DOHH2 (cell line): Measurements from ENCODE around the gene HOXA9.

ENCODE experiments used
- H3F3A ChIP-seq: fragments of 200-600 bp; sonication (generic), shearing (Covaris generic); 2 replicates; pipeline ENCODE4 v1.6.0; 2016; ENCODE audit warnings: antibody characterized with exemption, mild to moderate bottlenecking; ENCODE audit not compliant: control insufficient read depth, insufficient read depth
- H3K27ac ChIP-seq: fragments of 200-600 bp; sonication (generic); 2 replicates; pipeline ENCODE4 v1.5.1; 2014; ENCODE audit warnings: low read depth, mild to moderate bottlenecking, low read length, moderate library complexity
- H3K27me3 ChIP-seq: fragments of 200-600 bp; sonication (generic); 2 replicates; pipeline ENCODE4 v1.6.1; 2014; ENCODE audit warnings: mild to moderate bottlenecking, low read length, mixed read lengths; ENCODE audit not compliant: control insufficient read depth
- H3K36me3 ChIP-seq: fragments of 200-600 bp; sonication (generic); 2 replicates; pipeline ENCODE4 v1.6.1; 2014; ENCODE audit warnings: mild to moderate bottlenecking, low read length, moderate library complexity, mixed read lengths; ENCODE audit not compliant: control insufficient read depth
- H3K4me1 ChIP-seq: fragments of 200-600 bp; sonication (generic); 2 replicates; pipeline ENCODE4 v1.6.1; 2014; ENCODE audit warnings: mild to moderate bottlenecking, low read length, mixed read lengths; ENCODE audit not compliant: control insufficient read depth
- H3K4me2 ChIP-seq: fragments of 200-600 bp; sonication (generic); 2 replicates; pipeline ENCODE4 v1.6.0; 2014; ENCODE audit warnings: mild to moderate bottlenecking, low read length, moderate library complexity
- H3K4me3 ChIP-seq: fragments of 200-600 bp; sonication (generic); 2 replicates; pipeline ENCODE4 v1.5.1; 2014; ENCODE audit warnings: mild to moderate bottlenecking, low read length, mixed read lengths
- H3K79me2 ChIP-seq: fragments of 200-600 bp; sonication (generic); 2 replicates; pipeline ENCODE4 v1.6.1; 2014; ENCODE audit warnings: mild to moderate bottlenecking, low read length, mixed read lengths; ENCODE audit not compliant: control insufficient read depth
- H3K9me2 ChIP-seq: fragments of 200-600 bp; sonication (generic); replicated peaks from 2 replicates; pipeline ENCODE4 v1.6.1; 2014; ENCODE audit warnings: mild to moderate bottlenecking, low read length, mixed read lengths; ENCODE audit not compliant: control insufficient read depth
- H3K9me3 ChIP-seq: fragments of 200-600 bp; sonication (generic); 2 replicates; pipeline ENCODE4 v1.6.1; 2014; ENCODE audit warnings: antibody characterized with exemption, low read length, mixed read lengths; ENCODE audit not compliant: control insufficient read depth, insufficient read depth
- H4K20me1 ChIP-seq: fragments of 200-600 bp; sonication (generic); 2 replicates; pipeline ENCODE4 v1.6.0; 2014; ENCODE audit warnings: low read depth, mild to moderate bottlenecking, antibody characterized with exemption, low read length, moderate library complexity; ENCODE audit not compliant: control insufficient read depth, insufficient read depth
- CTCF ChIP-seq: fragments of 200-600 bp; sonication (generic); IDR thresholded peaks from one replicate; pipeline ENCODE4 v1.5.1; 2014; ENCODE audit warnings: antibody characterized with exemption, mild to moderate bottlenecking, low read depth, low read length; ENCODE audit not compliant: poor library complexity, severe bottlenecking
- EZH2phosphoT487 ChIP-seq: fragments of 200-600 bp; sonication (generic); IDR thresholded peaks from 2 replicates; pipeline ENCODE4 v1.6.1; 2017; ENCODE audit warnings: borderline replicate concordance, mild to moderate bottlenecking, antibody characterized with exemption, low read length, moderate library complexity, mixed read lengths

The HOXA9 gene

DNA sequence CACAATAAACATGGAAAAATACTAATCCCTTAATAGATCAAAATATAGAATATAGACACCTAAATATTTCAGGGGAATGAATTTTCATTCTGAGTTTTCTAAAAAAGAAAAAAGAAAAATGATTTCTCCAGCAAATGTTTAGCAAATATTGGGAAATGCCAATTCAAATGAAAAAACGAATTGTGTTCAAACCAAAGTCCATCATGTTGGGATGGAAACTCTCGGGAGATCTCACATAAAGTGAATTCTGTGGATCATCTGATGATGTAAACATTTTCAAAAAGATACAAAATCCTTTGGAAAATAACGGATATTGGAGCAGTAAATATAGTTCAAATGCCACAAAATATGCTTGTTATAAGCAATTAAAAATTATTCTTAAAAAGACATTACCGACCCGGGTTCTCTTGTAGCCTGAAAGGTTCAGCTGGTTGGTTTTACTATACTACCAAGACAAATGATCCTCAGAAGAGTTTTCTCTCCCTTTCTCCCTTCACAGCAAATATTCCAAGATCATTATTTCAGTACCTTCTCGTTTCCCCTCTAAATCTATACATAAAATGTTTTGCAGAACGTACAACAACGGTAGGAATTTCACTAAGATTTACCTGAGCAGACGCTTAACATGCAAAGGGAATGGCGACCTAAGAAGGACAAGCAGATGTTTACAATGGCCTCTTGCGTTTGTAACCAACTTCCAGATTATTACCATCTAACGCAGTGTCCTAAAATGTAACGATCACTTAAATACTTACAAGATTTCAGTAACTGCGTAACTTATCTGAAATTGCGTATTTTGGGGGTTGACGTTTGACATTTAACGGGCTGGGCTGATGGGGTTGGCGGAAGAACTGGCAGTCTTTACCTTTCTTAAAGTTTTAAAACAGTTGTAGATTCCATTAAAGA is 32.1 kb upstream of the HOXA9 start:
- H4K20me1 ChIP-seq, result peaks cover 7% of the 10 kb centered on the region; the same call in 1 of the 2 replicates
- H3K9me2 ChIP-seq, result no peaks in the 10 kb centered on the region
- H3K79me2 ChIP-seq, result no peaks in the 10 kb centered on the region
- H3K4me3 ChIP-seq, result no peak overlapping the region
- peaks cover 2% of the 10 kb centered on the region; the same call in 1 of the 2 replicates for H3F3A ChIP-seq
- no peaks in the 10 kb centered on the region for H3K9me3 ChIP-seq
- H3K4me2 ChIP-seq, result no peak overlapping the region
- peaks cover 86% of the 10 kb centered on the region for H3K27me3 ChIP-seq
- 0 out of 2 replicates have a peak, but pooled peaks have one; percentile 67 for TF ChIP-seq EZH2phosphoT487
- no peak for TF ChIP-seq CTCF
- H3K36me3 ChIP-seq, result no peaks in the 10 kb centered on the region
- H3K4me1 ChIP-seq, result peaks cover 18% of the 10 kb centered on the region
- no peak overlapping the region for H3K27ac ChIP-seq

- H3K4me2 ChIP-seq, result no peak overlapping the region
Measured at GRCh38 chr7:27196287-27196767, 31.0 kb upstream of the HOXA9 start.

DNA sequence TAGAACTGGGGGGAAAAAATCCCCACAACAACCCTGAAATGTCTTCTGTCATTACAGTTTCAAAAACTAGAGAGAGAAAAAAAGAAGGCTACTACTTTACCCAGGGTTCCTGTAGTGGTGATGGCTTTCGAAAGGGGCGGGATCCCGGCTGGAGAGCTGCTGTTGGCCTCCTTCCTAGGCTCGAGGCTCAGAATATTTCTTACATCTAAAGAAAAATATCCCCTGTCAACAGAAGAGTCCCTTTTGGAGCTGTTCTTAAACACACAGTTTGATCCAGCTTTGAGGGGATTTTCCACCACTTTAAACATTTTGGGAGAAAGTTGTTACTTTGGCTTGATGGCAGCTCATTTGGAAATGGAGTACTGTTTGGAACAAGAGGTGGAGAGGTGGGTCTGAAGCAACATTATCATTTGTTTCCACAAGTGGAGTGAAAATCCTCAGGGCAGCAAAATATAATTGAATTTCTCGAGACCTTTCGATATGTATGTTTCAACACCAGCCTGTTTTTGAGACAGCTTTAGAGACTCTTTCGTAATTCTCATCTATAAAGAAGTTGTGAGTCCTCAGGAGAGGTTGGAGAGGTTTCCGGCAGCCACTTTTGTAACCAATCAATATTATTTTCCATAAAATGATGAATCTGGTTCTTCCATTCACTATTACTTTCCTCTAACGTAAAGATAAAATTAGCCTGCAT is 29.5 kb upstream of the HOXA9 start:
- no peaks in the 10 kb centered on the region for H3K9me2 ChIP-seq
- H3K79me2 ChIP-seq, result no peaks in the 10 kb centered on the region
- peaks cover 3% of the 10 kb centered on the region; the same call in 1 of the 2 replicates for H3K4me1 ChIP-seq
- TF ChIP-seq EZH2phosphoT487 (peak; percentile 7; the same call in 1 of the 2 replicates), CTCF (no peak)
- H4K20me1 ChIP-seq, result 0 out of 2 replicates have a peak, but pooled peaks cover 5% of the 10 kb centered on the region
- H3K27me3 ChIP-seq, result peaks cover 89% of the 10 kb centered on the region
- no peak overlapping the region for H3K4me2 ChIP-seq
- no peaks in the 10 kb centered on the region for H3K36me3 ChIP-seq
- no peak overlapping the region for H3K27ac ChIP-seq
- peaks cover 2% of the 10 kb centered on the region; the same call in 1 of the 2 replicates for H3F3A ChIP-seq
- no peaks in the 10 kb centered on the region for H3K9me3 ChIP-seq
- no peak overlapping the region for H3K4me3 ChIP-seq

More at GRCh38 chr7:27196287-27196767, 31.0 kb upstream of the HOXA9 start:
- Histone ChIP-seq H3K27me3 (peaks cover 86% of the 10 kb centered on the region), H4K20me1 (peaks cover 7% of the 10 kb centered on the region; the same call in 1 of the 2 replicates), H3K27ac (no peak overlapping the region), H3K36me3 (no peaks in the 10 kb centered on the region), H3K9me2 (no peaks in the 10 kb centered on the region), H3K4me3 (no peak overlapping the region), H3K4me1 (peaks cover 15% of the 10 kb centered on the region), H3F3A (peaks cover 2% of the 10 kb centered on the region; the same call in 1 of the 2 replicates), H3K9me3 (no peaks in the 10 kb centered on the region), H3K79me2 (no peaks in the 10 kb centered on the region)
- peak; percentile 90 for TF ChIP-seq CTCF
- no peak for TF ChIP-seq EZH2phosphoT487
